Osteoblast (primary cell): ENCODE data around the gene SAMD10. TPM values are rescaled to one million over a fixed set of nuclear protein-coding genes. Genes with fewer than 3 reads are reported as not detected.

Experiments used
- DNase-seq: peaks from one replicate; pipeline ENCODE4 v3.0.0; 2011; ENCODE audit warnings: low spot score, mixed read lengths; ENCODE audit not compliant: insufficient read length; ENCODE audit errors: missing footprints
- H2AFZ ChIP-seq: 2 replicates; pipeline ENCODE4 v1.6.0; 2011; ENCODE audit warnings: mild to moderate bottlenecking, low read length
- H3K27ac ChIP-seq: 2 replicates; pipeline ENCODE4 v1.5.1; 2011; ENCODE audit warnings: mild to moderate bottlenecking, low read depth, low read length, moderate library complexity
- H3K27me3 ChIP-seq: 2 replicates; pipeline ENCODE4 v1.6.0; 2012; ENCODE audit warnings: mild to moderate bottlenecking, control low read depth, inconsistent platforms, low read length, moderate library complexity; ENCODE audit not compliant: insufficient read depth
- H3K36me3 ChIP-seq: 2 replicates; pipeline ENCODE4 v1.5.1; 2011; ENCODE audit warnings: mild to moderate bottlenecking, low read length, control low read depth, moderate library complexity; ENCODE audit not compliant: insufficient read depth
- H3K4me1 ChIP-seq: 2 replicates; pipeline ENCODE4 v1.5.1; 2011; ENCODE audit warnings: mild to moderate bottlenecking, low read length, control low read depth, moderate library complexity; ENCODE audit not compliant: insufficient read depth
- H3K4me2 ChIP-seq: 2 replicates; pipeline ENCODE4 v1.6.0; 2011; ENCODE audit warnings: mild to moderate bottlenecking, low read length; ENCODE audit not compliant: insufficient read depth
- H3K4me3 ChIP-seq: fragments of 200-600 bp; sonication (generic); 3 replicates; pipeline ENCODE4 v1.5.1; 2012; ENCODE audit warnings: mild to moderate bottlenecking, low read length, inconsistent platforms; ENCODE audit not compliant: insufficient read depth
- H3K79me2 ChIP-seq: 2 replicates; pipeline ENCODE4 v1.6.0; 2012; ENCODE audit warnings: mild to moderate bottlenecking, low read length, control low read depth, inconsistent platforms; ENCODE audit not compliant: insufficient read depth
- H3K9me3 ChIP-seq: 2 replicates; pipeline ENCODE4 v1.5.1; 2011; ENCODE audit warnings: low read depth, low read length, control low read depth
- H4K20me1 ChIP-seq: 2 replicates; pipeline ENCODE4 v1.6.0; 2012; ENCODE audit warnings: mild to moderate bottlenecking, low read length, control low read depth; ENCODE audit not compliant: insufficient read depth
- CTCF ChIP-seq: IDR thresholded peaks from 2 replicates; pipeline ENCODE4 v1.5.1; 2011; ENCODE audit warnings: mild to moderate bottlenecking, low read depth, low read length, moderate library complexity; ENCODE audit errors: extremely low read depth
- total RNA-seq: library from RNA; depleted of rRNA; stranded (reverse); fragments of >200 nt; gene quantifications from 2 replicates; pipeline ENCODE4 v1.2.3, GENCODE V29; 2012

SAMD10 gene
- total RNA-seq, 1 donor, result 1.4 TPM

- Histone ChIP-seq H3K4me1 (peaks cover 35% of the 10 kb centered on the region), H3K27me3 (no peaks in the 10 kb centered on the region), H3K27ac (peak overlapping the region; percentile 74), H3K4me3 (peak overlapping the region; percentile 98), H3K9me3 (no peaks in the 10 kb centered on the region), H2AFZ (peak overlapping the region; percentile 94), H3K36me3 (peaks cover 25% of the 10 kb centered on the region), H3K79me2 (peaks cover 32% of the 10 kb centered on the region), H4K20me1 (peaks cover 11% of the 10 kb centered on the region), H3K4me2 (peak overlapping the region; percentile 95)
- no peak for TF ChIP-seq CTCF
- DNase-seq, result peak; percentile 77
These were observed 919 bp upstream of the SAMD10 start for GRCh38 chr20:63980317-63980805.

GRCh38 chr20:63979229-63979556 lies 249 bp downstream of the SAMD10 start:
- H3K36me3 ChIP-seq, result peaks cover 14% of the 10 kb centered on the region
- no peaks in the 10 kb centered on the region for H3K27me3 ChIP-seq
- H2AFZ ChIP-seq, result peak overlapping the region; percentile 62
- H3K4me1 ChIP-seq, result peaks cover 35% of the 10 kb centered on the region
- peak overlapping the region; percentile 72 for H3K4me3 ChIP-seq
- H3K27ac ChIP-seq, result no peak overlapping the region
- H3K79me2 ChIP-seq, result peaks cover 26% of the 10 kb centered on the region
- H3K4me2 ChIP-seq, result peak overlapping the region; percentile 86
- no peaks in the 10 kb centered on the region for H3K9me3 ChIP-seq
- H4K20me1 ChIP-seq, result peaks cover 11% of the 10 kb centered on the region
- DNase-seq, result no peak
- no peak for TF ChIP-seq CTCF

- peaks cover 35% of the 10 kb centered on the region for H3K4me1 ChIP-seq
- peak; percentile 90 for DNase-seq
These were observed 868 bp downstream of the SAMD10 start for GRCh38 chr20:63978319-63979228.

More at GRCh38 chr20:63978319-63979228, 868 bp downstream of the SAMD10 start:
- Histone ChIP-seq H3K27me3 (no peaks in the 10 kb centered on the region), H3K79me2 (peaks cover 24% of the 10 kb centered on the region), H2AFZ (peak overlapping the region; percentile 62), H4K20me1 (peaks cover 11% of the 10 kb centered on the region), H3K9me3 (no peaks in the 10 kb centered on the region), H3K4me3 (peak overlapping the region; percentile 72), H3K4me2 (peak overlapping the region; percentile 86), H3K27ac (no peak overlapping the region), H3K36me3 (peaks cover 8% of the 10 kb centered on the region)
- TF ChIP-seq CTCF, result no peak
